Superior temporal gyrus (tissue), 1 donor: Measurements from ENCODE around the gene KLHL35.
A peak's percentile ranks its signal among the peaks of the same experiment; 100 is the strongest.

Experiments
- DNase-seq: peaks from one replicate; pipeline ENCODE4 v3.0.0-alpha.2; 2016; ENCODE audit errors: extremely low spot score

KLHL35 gene, protein sequence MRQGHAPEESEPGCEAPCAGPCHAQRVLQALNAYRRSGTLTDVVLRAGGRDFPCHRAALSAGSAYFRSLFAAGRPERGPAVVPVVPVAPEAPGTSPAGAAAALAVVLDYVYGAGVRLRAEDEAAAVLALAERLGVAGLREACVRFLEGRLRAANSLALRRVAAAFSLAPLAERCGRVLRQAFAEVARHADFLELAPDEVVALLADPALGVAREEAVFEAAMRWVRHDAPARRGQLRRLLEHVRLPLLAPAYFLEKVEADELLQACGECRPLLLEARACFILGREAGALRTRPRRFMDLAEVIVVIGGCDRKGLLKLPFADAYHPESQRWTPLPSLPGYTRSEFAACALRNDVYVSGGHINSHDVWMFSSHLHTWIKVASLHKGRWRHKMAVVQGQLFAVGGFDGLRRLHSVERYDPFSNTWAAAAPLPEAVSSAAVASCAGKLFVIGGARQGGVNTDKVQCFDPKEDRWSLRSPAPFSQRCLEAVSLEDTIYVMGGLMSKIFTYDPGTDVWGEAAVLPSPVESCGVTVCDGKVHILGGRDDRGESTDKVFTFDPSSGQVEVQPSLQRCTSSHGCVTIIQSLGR

DNA sequence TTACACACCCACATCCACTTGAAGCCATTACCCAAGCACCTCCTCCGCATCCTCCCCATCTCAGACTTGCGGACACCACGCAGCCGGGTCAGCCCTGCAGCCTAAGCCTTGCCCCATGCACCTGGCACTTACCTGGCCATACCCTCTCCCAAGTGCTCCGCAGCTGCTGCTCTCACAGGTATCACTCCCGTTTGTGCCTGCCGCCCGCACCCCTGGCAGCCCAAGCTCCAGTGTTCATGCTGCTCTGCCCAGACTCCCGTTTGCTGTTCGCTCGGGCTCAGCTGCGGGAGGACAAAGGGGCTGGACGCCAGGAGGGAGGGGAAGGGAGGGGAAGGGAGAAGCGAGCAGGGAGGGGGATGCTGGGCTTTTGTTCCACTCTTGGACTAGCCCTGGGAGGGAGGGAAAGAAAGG lies at the start of gene KLHL35:
Gene KLHL35 (minus strand): TSS at position 293 of the 411 bp plus-strand sequence. CDS start 2,574 bp downstream, outside the sequence.
- DNase-seq, result peak; percentile 50

GRCh38 chr11:75481922-75482606 lies 49.1 kb upstream of the KLHL35 start:
- no peak for DNase-seq

DNA sequence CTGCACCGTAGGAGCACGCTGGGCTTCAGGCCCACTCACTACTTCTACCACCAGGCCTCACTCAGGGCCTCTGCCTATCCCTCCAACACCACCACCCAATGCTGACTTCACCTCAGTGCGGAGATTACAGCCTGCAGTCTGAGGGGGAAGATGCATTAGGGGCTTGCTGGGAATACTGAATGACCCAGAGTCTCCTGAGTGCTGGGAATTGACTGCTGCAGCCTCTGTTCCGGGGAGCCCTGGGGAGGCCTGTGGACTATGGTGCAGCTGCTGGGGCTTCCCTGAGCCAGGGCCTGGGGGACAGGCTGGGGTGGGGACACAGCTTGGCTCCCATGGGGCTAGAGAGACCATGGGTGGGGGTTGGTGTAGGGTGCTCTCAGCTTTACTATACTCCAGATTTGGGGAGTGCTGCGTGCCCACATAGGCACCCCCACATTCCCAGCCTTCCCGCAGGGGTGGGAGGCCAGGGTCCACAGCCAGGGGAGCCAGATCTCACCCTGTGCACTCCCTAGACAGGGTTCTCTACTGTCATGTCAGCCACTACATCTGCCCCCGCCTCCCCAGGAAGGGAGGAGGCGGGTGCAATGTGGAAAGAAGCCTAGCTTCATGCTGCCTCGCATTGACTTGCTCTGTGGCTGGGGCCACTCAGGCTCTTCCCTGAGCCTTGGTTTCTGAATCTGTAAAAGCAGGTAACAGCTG lies 48.4 kb upstream of the KLHL35 start:
- no peak for DNase-seq

DNA sequence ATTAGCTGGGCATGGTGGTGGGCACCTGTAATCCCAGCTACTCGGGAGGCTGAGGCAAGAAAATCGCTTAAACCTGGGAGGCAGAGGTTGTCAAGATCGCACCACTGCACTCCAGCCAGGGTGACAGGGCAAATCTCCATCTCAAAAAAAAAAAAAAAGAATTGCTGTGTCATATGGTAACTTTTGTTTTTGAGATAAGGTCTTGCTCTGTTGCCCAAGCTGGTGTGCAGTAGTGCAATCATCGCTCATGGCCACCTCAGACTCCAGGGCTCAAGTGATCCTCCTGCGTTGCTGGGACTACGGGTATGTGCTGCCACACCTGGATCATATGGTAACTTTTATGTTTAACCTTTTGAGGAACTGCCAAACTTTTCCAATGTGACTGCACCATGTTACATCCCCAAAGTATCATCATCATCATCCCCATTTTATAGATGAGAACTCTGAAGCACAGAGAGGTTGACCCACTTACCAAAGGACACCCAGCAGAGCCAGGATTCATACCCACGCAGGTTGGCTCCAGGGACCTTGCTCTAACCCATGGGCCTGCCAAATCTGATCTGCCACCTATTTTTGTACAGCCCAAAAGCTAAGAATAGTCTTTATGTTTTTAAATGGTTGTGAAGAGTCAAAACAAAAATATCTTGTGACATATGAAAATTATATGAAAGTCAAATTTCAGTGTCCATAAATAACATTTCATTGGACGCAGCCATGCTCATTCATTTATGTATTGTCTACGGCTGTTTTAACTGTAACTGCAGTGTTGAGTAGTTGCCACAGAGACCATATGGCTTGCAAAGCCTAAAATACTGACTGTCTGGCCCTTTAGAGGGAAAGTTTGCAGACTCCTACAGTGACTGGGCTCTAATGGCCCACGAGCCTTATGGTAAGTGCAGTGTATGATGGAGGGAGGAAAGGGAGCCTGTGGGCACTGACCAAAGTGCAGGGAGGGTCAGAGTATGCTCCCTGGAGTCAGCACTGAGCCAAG lies 47.5 kb upstream of the KLHL35 start:
- no peak for DNase-seq

DNA sequence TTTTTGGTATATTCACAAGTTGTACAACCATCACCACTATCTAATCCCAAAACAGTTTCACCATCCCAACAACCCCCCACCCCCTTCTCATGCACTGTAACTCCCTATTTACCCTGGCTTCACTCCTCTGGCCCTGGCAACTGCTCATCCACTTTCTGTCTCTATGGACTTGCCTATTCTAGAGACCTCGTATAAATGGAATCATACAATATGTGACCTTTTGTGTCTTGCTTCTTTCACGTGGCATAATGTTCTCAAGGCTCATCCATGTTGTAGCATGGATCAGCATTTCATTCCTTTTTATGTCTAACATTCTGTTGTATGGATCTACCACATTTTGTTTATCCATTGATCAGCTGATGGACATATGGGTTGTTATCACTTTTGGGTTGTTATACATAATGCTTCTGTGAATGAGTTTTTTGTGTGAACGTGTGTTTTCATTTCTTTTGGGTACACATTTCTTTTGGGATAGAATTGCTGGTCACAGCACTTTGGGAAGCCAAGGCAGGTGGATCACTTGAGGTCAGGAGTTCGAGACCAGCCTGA lies 46.7 kb upstream of the KLHL35 start:
- DNase-seq, result no peak

DNA sequence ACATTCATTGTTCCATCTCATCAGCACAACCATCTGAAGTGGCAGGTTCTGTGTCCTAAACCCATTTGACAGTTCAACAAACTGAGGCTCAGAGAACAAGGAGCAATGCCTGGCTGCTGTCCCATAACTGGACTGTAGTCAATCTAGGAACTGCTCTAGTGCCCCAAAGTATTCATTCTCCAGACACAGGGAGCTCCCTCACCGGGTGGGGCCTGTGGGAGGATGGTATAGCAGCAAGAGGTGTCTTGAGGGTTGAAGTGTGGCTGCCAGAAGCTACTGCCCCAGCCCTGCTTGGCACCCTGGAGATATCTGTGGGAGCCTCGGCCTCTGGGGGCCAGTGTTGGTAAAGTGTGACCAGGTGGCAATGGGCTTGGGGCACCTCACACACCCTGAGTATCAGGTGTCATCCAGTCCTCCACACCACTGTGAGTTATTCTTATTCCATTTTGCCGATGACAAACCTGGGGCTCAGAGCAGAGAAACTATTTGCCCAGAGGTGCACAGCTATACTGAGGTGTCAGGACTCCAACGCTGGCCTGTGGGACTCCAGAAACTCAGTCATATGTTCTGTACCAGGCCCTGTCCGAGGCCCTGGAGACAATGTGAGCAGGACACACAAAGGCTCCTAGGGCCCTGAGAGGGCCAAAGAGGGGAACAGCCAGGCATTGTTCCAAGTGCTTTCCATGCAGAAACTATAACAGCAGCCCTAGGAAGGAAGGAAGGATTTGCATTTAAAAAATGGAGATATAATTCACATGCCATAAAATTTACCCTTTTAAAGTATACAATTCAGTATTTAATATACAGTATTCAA lies 46.0 kb upstream of the KLHL35 start:
- DNase-seq, result no peak

- no peak for DNase-seq
These were observed 44.6 kb upstream of the KLHL35 start for GRCh38 chr11:75477614-75477935.

- DNase-seq, result no peak
These were observed 44.0 kb upstream of the KLHL35 start for GRCh38 chr11:75476739-75477613.

DNA sequence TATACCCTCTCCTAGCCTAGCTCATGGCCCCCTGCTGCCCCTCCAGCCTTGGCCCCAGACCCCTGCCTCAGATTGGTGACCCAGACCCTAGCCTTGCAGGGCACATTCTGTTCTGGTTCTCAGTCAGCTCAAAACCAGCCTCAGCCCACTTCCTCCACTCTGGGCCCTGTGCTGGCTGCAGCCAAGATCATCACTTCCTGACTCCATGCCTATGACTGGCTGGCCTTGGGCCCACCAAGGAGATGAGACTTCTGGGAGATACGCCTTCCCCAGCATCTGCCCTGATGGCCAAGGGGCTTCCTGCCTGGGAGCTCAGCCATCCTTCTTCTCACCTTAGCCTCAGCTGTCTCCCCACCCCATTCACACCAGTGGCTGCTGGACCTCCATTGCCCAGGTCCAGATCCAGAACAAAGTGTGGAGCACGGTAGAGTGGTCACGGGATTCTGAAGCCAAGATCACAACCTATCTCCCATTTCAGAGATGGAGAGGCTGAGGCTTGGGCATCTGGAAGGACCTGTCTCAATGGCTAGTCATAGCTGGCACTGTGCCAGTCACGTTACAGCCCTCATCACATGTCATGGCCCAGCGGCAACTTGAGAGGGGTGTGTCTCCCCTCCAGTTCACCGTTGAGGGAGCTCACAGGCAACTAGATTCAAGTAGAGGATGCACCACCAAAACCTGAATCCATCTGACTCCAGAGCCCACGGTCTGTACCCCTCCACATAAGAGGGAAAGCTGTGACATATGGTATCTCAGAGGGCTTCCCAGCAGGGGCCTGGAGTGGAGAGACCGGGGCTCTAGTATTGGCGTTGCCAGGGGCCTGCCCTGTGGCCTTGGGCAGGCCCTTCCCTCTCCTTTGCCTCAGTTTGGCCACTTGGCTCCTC lies 43.0 kb upstream of the KLHL35 start:
- DNase-seq, result no peak

DNA sequence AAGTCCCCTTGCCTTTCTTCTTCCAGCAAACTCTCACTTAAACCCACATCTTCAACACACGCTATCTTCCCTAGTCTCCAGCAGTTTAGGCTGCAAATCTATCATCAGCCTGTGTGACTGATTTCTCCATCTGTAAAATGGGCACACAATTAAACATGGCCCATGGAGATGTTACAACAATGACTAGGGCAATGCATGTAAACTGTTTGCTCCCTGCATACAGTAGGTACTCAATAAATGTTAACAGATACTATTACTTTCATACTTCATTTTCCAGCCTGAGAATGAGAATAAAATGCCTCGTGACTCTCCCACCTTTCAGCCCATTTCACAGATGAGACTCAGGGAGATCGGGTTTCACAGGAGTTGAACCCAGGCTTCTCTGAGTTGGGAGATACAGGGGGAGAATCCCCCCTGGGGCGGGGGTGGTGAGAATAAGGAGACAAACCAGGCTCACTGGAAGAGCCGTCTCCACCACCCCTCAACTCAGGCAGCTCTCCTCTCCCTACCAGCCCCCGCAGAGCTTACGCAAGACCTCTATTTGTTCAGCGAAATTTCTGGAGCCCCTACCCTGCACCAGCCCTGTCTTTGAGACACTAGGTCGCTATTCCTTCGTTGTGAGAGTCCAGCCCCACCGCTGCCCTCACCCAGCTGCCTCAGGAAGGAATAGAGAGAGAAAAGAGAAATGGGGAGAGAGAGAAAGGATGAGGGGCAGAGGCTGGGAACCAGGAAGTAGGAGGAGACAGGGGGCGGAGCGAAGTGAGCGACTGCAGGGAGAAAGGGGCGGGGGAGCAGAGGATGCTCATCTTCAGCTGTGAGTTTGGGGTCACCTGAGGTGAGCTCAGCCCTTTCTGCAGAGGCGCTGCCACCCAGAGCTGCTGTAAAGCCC lies 42.1 kb upstream of the KLHL35 start:
- no peak for DNase-seq

DNA sequence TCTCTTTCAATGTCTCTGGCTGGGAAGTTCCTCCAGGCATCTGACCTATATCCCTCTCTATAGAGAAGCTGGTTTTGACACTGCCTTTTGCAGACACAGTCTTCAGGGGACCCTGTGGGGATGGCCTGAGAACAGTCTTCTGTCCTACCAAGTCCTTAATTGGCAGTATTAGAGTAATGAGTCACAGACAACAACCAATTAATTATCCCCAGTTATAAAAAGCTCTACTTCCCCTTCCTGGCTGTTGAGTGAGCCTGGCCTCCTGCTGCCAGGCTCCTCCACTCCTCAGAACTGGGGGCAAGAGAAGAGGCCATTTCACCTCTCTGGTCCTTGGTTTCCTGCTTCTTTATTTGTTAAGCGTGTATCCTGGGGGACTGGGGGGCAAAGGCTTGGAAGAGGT lies 41.2 kb upstream of the KLHL35 start:
- DNase-seq, result no peak

- no peak for DNase-seq
These were observed 40.7 kb upstream of the KLHL35 start for GRCh38 chr11:75473684-75474083.

DNA sequence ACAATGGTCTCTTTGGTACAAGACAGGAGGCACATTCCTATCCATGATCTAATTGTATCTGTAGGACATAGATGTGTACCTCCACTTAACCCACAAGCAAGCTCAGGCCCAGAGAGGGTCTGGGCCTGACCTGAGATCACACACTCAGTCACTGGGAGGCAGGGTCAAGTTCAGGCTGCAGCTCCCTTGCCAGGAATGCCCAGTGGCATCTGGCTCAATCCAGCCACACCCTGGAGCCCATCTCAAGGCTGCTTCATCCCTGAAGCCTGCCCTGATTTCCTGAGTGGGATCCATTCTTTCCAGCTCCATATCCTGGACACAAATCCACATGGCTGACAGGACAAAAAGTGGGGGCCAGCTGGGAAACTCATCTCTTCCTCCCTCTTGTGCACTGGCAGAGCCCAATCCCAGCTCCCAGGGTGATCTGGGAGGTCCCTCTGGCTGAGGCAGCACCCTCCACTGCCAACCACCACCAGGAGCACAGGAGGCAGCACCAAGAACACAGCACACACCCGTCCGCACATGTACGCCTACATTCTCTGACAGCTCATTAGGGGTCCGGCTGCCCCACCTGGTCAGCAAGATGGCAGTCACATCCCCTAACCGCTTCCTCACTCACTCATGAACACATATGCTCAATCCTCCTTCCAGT lies 39.2 kb upstream of the KLHL35 start:
- no peak for DNase-seq

- DNase-seq, result no peak
These were observed 38.4 kb upstream of the KLHL35 start for GRCh38 chr11:75471176-75471973.

- peak; percentile 26 for DNase-seq
These were observed 37.6 kb upstream of the KLHL35 start for GRCh38 chr11:75470476-75471080.
